Neural progenitor cell (in vitro differentiated cells): ENCODE measurements around the gene SUGT1. TPM values are rescaled to one million over a fixed set of nuclear protein-coding genes. Genes with fewer than 3 reads are reported as not detected.

Experiments
- DNase-seq: peaks from one replicate; pipeline ENCODE4 v3.0.0-alpha.2; 2016; ENCODE audit warnings: low spot score
- H2AFZ ChIP-seq: fragments of 200-600 bp; sonication (generic); replicated peaks from 2 replicates; pipeline ENCODE4 v1.6.1; 2016; ENCODE audit warnings: antibody characterized with exemption
- H3F3A ChIP-seq: fragments of 200-600 bp; sonication (generic); 2 replicates; pipeline ENCODE4 v1.6.1; 2016; ENCODE audit warnings: antibody characterized with exemption, low read depth
- H3K27ac ChIP-seq: fragments of 200-600 bp; sonication (generic); 2 replicates; pipeline ENCODE4 v1.5.1; 2016; ENCODE audit warnings: mild to moderate bottlenecking
- H3K27me3 ChIP-seq: fragments of 200-600 bp; sonication (generic); 2 replicates; pipeline ENCODE4 v1.6.1; 2016; ENCODE audit warnings: mild to moderate bottlenecking, moderate library complexity
- H3K36me3 ChIP-seq: fragments of 200-600 bp; sonication (generic); 2 replicates; pipeline ENCODE4 v1.5.1; 2016
- H3K4me1 ChIP-seq: fragments of 200-600 bp; sonication (generic); 2 replicates; pipeline ENCODE4 v1.6.1; 2016; ENCODE audit warnings: mixed run types
- H3K4me2 ChIP-seq: fragments of 200-600 bp; sonication (generic); 2 replicates; pipeline ENCODE4 v1.6.1; 2016
- H3K4me3 ChIP-seq: fragments of 200-600 bp; sonication (generic); 2 replicates; pipeline ENCODE4 v1.5.1; 2016
- H3K79me2 ChIP-seq: fragments of 200-600 bp; sonication (generic); 2 replicates; pipeline ENCODE4 v1.6.1; 2016; ENCODE audit warnings: low read depth
- H3K9ac ChIP-seq: fragments of 200-600 bp; sonication (generic); 2 replicates; pipeline ENCODE4 v1.6.1; 2016
- H3K9me3 ChIP-seq: fragments of 200-600 bp; sonication (generic); 2 replicates; pipeline ENCODE4 v1.5.1; 2016; ENCODE audit warnings: low read depth
- H4K20me1 ChIP-seq: fragments of 200-600 bp; sonication (generic); 2 replicates; pipeline ENCODE4 v1.6.1; 2016; ENCODE audit warnings: low read depth
- H3K27ac Mint-ChIP-seq: 3 replicates; pipeline ENCODE4 v1.8.0; 2021; ENCODE audit warnings: mixed read lengths
- H3K27me3 Mint-ChIP-seq: 2 replicates; pipeline ENCODE4 v1.8.0; 2022; ENCODE audit warnings: low read depth, mild to moderate bottlenecking, inconsistent platforms, moderate library complexity, mixed read lengths; ENCODE audit not compliant: insufficient read depth
- H3K36me3 Mint-ChIP-seq: 3 replicates; pipeline ENCODE4 v1.8.0; 2021; ENCODE audit warnings: mixed read lengths
- H3K4me1 Mint-ChIP-seq: 3 replicates; pipeline ENCODE4 v1.8.0; 2021; ENCODE audit warnings: mixed read lengths
- H3K4me3 Mint-ChIP-seq: 3 replicates; pipeline ENCODE4 v1.8.0; 2021; ENCODE audit warnings: mild to moderate bottlenecking, moderate library complexity, mixed read lengths
- H3K9me3 Mint-ChIP-seq: 3 replicates; pipeline ENCODE4 v1.8.0; 2020; ENCODE audit warnings: mixed read lengths
- EZH2 ChIP-seq: fragments of 200-600 bp; sonication (generic); IDR thresholded peaks from 2 replicates; pipeline ENCODE4 v1.6.1; 2017; ENCODE audit warnings: antibody characterized with exemption, mild to moderate bottlenecking, moderate library complexity
- EZH2phosphoT487 ChIP-seq: fragments of 200-600 bp; sonication (generic); IDR thresholded peaks from 2 replicates; pipeline ENCODE4 v1.6.1; 2017; ENCODE audit warnings: antibody characterized with exemption
- total RNA-seq: library from RNA; depleted of rRNA; stranded (reverse); fragments of >200 nt; gene quantifications from 2 replicates; pipeline ENCODE4 v1.2.3, GENCODE V29; 2015; ENCODE audit warnings: low replicate concordance
- TF ChIP-seq, protein P1 (sequence below): fragments of 200-600 bp; sonication (generic); IDR thresholded peaks from 2 replicates; pipeline ENCODE4 v1.5.1; 2017; ENCODE audit warnings: antibody characterized with exemption, mild to moderate bottlenecking

SUGT1 gene
- total RNA-seq, 1 donor from 2014 or later = 67.0 TPM

DNA sequence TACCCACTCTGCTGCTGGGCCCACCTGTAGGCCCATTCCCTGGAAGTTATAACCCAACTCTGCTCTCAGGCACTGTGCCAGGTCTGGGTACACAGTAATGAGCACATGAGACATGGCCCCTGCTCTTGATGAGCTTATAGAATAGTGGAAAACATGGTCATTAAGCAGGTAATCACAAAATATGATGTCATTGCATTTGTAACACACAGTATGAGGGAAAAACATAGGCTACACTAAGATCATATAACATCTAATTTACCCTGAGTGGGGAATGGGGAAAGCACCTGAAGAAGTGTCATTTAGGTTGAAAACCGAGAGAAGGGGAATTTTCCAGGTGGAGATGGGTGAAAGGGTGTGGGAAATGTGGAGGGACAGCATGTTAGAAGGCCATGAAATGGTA lies 90.9 kb downstream of the SUGT1 start:
- H3K36me3 Mint-ChIP-seq = no peaks in the 10 kb centered on the region
- peaks cover 6% of the 10 kb centered on the region for H3K4me1 Mint-ChIP-seq
- peaks cover 20% of the 10 kb centered on the region for H3K27me3 ChIP-seq
- peaks cover 1% of the 10 kb centered on the region for H3K4me1 ChIP-seq
- TF ChIP-seq EZH2 = no peak
- TF ChIP-seq, protein P1, sequence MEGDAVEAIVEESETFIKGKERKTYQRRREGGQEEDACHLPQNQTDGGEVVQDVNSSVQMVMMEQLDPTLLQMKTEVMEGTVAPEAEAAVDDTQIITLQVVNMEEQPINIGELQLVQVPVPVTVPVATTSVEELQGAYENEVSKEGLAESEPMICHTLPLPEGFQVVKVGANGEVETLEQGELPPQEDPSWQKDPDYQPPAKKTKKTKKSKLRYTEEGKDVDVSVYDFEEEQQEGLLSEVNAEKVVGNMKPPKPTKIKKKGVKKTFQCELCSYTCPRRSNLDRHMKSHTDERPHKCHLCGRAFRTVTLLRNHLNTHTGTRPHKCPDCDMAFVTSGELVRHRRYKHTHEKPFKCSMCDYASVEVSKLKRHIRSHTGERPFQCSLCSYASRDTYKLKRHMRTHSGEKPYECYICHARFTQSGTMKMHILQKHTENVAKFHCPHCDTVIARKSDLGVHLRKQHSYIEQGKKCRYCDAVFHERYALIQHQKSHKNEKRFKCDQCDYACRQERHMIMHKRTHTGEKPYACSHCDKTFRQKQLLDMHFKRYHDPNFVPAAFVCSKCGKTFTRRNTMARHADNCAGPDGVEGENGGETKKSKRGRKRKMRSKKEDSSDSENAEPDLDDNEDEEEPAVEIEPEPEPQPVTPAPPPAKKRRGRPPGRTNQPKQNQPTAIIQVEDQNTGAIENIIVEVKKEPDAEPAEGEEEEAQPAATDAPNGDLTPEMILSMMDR = no peak
- TF ChIP-seq EZH2phosphoT487 = no peak
- peaks cover 7% of the 10 kb centered on the region for H3F3A ChIP-seq
- no peak overlapping the region for H3K27ac ChIP-seq
- peaks cover 17% of the 10 kb centered on the region for H3K27me3 Mint-ChIP-seq
- H3K79me2 ChIP-seq = no peaks in the 10 kb centered on the region
- H4K20me1 ChIP-seq = no peaks in the 10 kb centered on the region
- H3K9ac ChIP-seq = no peak overlapping the region
- no peaks in the 10 kb centered on the region for H3K9me3 ChIP-seq
- H3K9me3 Mint-ChIP-seq = peaks cover 5% of the 10 kb centered on the region
- H2AFZ ChIP-seq = no peak overlapping the region
- H3K4me2 ChIP-seq = no peak overlapping the region
- H3K4me3 Mint-ChIP-seq = no peak overlapping the region
- no peak overlapping the region for H3K4me3 ChIP-seq
- DNase-seq = no peak
- no peaks in the 10 kb centered on the region for H3K36me3 ChIP-seq
- H3K27ac Mint-ChIP-seq = no peak overlapping the region

DNA sequence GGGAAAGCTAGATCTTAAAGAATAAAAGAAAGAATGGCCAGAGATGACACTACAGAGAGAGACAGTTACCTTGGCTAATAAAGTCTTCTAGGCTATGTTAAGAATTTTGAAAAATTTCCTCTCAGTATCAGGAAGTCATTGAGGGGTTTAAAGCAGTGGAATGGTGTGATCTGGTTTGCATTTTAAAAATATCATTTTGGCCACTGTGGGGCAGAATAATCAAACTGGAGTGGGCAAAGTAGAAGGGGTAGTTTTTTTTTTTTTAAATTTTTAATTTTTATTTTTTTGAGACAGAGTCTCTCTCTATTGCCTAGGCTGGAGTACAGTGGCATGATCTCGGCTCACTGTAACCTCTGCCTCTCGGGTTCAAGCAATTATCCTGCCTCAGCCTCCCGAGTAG lies 91.4 kb downstream of the SUGT1 start:
- no peak for TF ChIP-seq EZH2phosphoT487
- no peak for TF ChIP-seq EZH2
- TF ChIP-seq, protein P1 = no peak
- H3K27me3 Mint-ChIP-seq = peaks cover 16% of the 10 kb centered on the region
- Histone ChIP-seq H2AFZ (no peak overlapping the region), H3K27ac (no peak overlapping the region), H3F3A (peaks cover 7% of the 10 kb centered on the region), H3K9me3 (no peaks in the 10 kb centered on the region), H3K4me2 (no peak overlapping the region), H3K9ac (no peak overlapping the region), H3K4me1 (peaks cover 5% of the 10 kb centered on the region), H4K20me1 (no peaks in the 10 kb centered on the region), H3K79me2 (no peaks in the 10 kb centered on the region), H3K27me3 (peaks cover 18% of the 10 kb centered on the region), H3K4me3 (no peak overlapping the region), H3K36me3 (no peaks in the 10 kb centered on the region)
- DNase-seq = no peak
- no peaks in the 10 kb centered on the region for H3K36me3 Mint-ChIP-seq
- peaks cover 5% of the 10 kb centered on the region for H3K9me3 Mint-ChIP-seq
- H3K27ac Mint-ChIP-seq = no peak overlapping the region
- peaks cover 5% of the 10 kb centered on the region for H3K4me1 Mint-ChIP-seq
- H3K4me3 Mint-ChIP-seq = no peak overlapping the region

DNA sequence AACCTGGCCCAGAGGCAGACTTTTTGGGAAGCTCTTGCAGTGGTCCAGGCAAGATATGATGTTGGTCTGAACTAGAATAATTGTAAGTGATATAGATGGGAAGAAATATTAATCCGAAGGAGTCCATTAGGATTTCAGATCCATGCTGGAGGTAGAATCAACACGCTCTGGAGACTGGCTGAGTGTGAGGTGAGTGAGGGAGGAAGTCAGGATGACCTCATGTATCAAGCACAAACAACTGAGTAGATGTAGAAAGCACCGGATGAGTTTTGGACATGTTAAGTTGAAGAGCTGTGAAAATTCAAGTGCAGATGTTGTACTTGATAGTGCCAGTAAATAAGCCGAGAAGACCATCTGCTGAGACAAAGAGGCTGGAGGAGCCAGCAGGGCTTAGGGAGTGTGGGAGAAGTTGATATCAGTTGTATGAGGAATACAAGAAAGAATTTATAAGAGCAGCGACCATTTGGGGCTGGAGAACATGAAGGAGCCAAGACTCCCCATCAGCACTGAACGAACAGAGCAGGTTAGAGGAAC lies 92.3 kb downstream of the SUGT1 start:
- no peak overlapping the region for H3K4me3 Mint-ChIP-seq
- no peak for TF ChIP-seq EZH2phosphoT487
- TF ChIP-seq, protein P1 = no peak
- no peak for TF ChIP-seq EZH2

More for the DNA sequence above, 92.3 kb downstream of the SUGT1 start:
- Histone ChIP-seq H3K27me3 (peaks cover 9% of the 10 kb centered on the region), H3K4me1 (peaks cover 7% of the 10 kb centered on the region), H3K9me3 (no peaks in the 10 kb centered on the region), H3F3A (peaks cover 3% of the 10 kb centered on the region), H3K4me3 (no peak overlapping the region), H3K4me2 (no peak overlapping the region), H3K9ac (no peak overlapping the region), H2AFZ (no peak overlapping the region), H3K36me3 (no peaks in the 10 kb centered on the region), H4K20me1 (no peaks in the 10 kb centered on the region), H3K79me2 (no peaks in the 10 kb centered on the region), H3K27ac (no peak overlapping the region)
- DNase-seq = no peak
- H3K4me1 Mint-ChIP-seq = peaks cover 2% of the 10 kb centered on the region
- H3K27me3 Mint-ChIP-seq = peaks cover 14% of the 10 kb centered on the region
- no peaks in the 10 kb centered on the region for H3K36me3 Mint-ChIP-seq
- no peak overlapping the region for H3K27ac Mint-ChIP-seq
- peaks cover 5% of the 10 kb centered on the region for H3K9me3 Mint-ChIP-seq
